HEK293 (cell line): ENCODE data around the gene AMPD3.

ENCODE experiments used
- CTCF ChIP-seq: fragments of 450-650 bp; formaldehyde crosslinking; IDR thresholded peaks from 2 replicates; pipeline ENCODE4 v1.5.1; 2016; ENCODE audit warnings: missing biosample characterization, missing genetic modification characterization
- PRDM10 ChIP-seq: fragments of 450-650 bp; formaldehyde crosslinking; IDR thresholded peaks from 2 replicates; pipeline ENCODE4 v1.5.1; 2016; ENCODE audit warnings: missing biosample characterization, missing genetic modification characterization
- TSHZ1 ChIP-seq: fragments of 450-650 bp; formaldehyde crosslinking; IDR thresholded peaks from 2 replicates; pipeline ENCODE4 v1.5.1; 2016; ENCODE audit warnings: missing biosample characterization, missing genetic modification characterization, borderline replicate concordance
- ZBTB21 ChIP-seq: fragments of 450-650 bp; formaldehyde crosslinking; IDR thresholded peaks from 2 replicates; pipeline ENCODE4 v1.5.1; 2017; ENCODE audit warnings: missing biosample characterization, missing genetic modification characterization
- ZSCAN30 ChIP-seq: fragments of 450-650 bp; IDR thresholded peaks from 2 replicates; pipeline ENCODE4 v1.5.1; 2018; ENCODE audit warnings: missing biosample characterization, mild to moderate bottlenecking, missing genetic modification characterization, moderate library complexity

DNA sequence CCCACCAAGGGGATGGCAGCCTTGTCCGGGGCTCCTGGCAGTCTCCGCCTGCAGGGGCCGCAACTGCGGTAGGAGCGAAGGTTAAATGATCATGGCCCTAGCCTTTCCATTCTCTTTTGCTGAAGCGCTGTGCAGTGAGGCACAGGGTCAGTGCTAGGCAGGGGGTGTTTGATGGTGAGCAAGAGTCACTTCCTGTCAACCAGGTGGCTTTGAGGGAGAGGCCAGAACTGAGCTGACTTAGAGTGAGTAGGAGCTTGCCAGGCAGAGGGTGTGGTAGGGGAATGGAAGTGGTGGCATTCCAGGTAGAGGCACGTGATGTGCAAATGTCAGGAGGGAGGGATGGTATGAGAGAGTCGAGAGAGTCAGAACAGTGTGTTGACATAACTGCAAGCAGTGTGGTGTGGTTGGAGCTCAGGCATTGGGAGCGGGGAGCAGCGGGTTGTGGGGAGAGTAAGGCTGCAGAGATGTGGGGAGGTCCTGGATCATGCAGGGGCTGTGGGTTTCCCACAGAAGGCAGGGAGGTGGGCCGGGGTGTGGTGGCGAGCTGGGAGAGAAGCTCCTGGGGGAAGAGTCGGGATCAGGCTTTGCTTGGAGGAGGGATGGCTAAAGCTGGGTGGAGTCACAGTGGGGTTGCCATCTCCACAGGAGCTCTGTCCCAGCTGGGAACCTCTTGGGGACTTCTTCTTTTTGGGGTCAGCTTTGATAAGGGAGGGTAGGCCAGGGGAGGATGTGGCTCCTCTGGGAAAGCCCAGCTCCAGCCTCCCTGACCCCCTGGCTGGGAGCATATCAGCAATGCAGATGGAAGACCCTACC lies 33.3 kb downstream of the AMPD3 start:
- TF ChIP-seq ZBTB21 (no peak), TSHZ1 (tag by site-specific recombination) (no peak), CTCF (tag by site-specific recombination) (no peak), PRDM10 (tag by site-specific recombination) (no peak), ZSCAN30 (tag by site-specific recombination) (no peak)
